Measurements from ENCODE around the gene OR5A1. TPM values are rescaled to one million over a fixed set of nuclear protein-coding genes. Genes with fewer than 3 reads are reported as not detected.
"Not testable (repeated sequence)": the region's sequence is repeated elsewhere in the genome, so short reads cannot be mapped to it uniquely, and the experiment has no call there.

OR5A1 gene
- total and polyA plus RNA-seq, 9 donors = 0.01 to 0.04 TPM; not detected in 7

- 68% methylated on average over 2 of the region's 2 CpGs for WGBS (ENCODE audit: insufficient coverage)
- Histone ChIP-seq H3K27ac (ENCODE audit: low read length) (no peak overlapping the region), H3K4me3 (ENCODE audit: low read length) (no peak overlapping the region), H3K4me1 (ENCODE audit: control insufficient read depth, insufficient read depth, low read length) (no peaks in the 10 kb centered on the region), H3K36me3 (ENCODE audit: control insufficient read depth, insufficient read depth, low read length) (no peaks in the 10 kb centered on the region), H3K9me3 (replicated peaks; ENCODE audit: control insufficient read depth, low read depth, low read length) (no peaks in the 10 kb centered on the region), H3K27me3 (ENCODE audit: control insufficient read depth, insufficient read depth, low read length) (no peaks in the 10 kb centered on the region)
- no peak for DNase-seq
These were observed 12.4 kb upstream of the OR5A1 start for GRCh38 chr11:59423835-59424234.

- Histone ChIP-seq H3K27ac (ENCODE audit: low read length) (no peak overlapping the region), H3K9me3 (replicated peaks; ENCODE audit: control insufficient read depth, low read depth, low read length) (no peaks in the 10 kb centered on the region), H3K36me3 (ENCODE audit: control insufficient read depth, insufficient read depth, low read length) (no peaks in the 10 kb centered on the region), H3K4me1 (ENCODE audit: control insufficient read depth, insufficient read depth, low read length) (no peaks in the 10 kb centered on the region), H3K27me3 (ENCODE audit: control insufficient read depth, insufficient read depth, low read length) (no peaks in the 10 kb centered on the region), H3K4me3 (ENCODE audit: low read length) (no peak overlapping the region)
- 82% methylated on average over 3 of the region's 4 CpGs for WGBS (ENCODE audit: insufficient coverage)
- no peak for DNase-seq
These were observed 11.1 kb upstream of the OR5A1 start for GRCh38 chr11:59425131-59425530.

DNA sequence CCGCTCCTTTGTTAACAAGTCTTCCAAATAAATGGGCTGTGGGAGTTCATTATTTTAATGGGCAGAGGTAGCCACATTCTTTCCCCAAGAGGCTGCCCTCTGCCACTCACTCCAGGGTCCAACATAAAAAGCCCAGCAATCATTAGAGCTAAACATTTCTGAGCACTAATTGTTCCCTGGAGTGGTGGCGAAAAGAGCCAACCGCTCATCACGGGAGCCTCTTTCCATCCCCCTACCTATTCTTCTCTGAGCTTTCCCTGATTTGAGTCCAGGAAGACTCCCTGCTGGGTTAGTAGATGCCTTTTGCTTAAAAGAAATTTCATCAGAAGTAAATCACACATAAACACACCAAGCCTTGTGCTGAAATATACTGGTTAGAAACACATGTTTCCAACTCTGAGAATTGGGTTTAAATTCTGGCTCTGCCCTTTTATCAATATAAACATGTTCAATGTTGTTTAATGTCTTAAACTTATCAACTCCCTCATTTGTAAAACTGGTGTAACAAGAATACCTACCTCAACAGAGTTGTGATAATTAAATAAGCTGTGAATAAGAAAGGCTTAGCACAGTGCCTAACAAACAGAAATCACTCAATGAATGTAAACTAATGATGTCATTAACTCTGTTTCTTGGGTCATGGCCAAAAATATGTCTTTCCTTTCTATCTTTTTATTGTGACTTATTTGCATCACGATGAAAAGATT lies 9.8 kb upstream of the OR5A1 start, which contains the start of gene OR5A2:
Gene OR5A2 (minus strand): TSS at position 53 of the 707 bp plus-strand sequence. CDS start 3,460 bp downstream, outside the sequence.
- DNase-seq = no peak

GRCh38 chr11:59427068-59427382 lies 9.2 kb upstream of the OR5A1 start:
- Histone ChIP-seq H3K4me1 (ENCODE audit: control insufficient read depth, insufficient read depth, low read length) (no peaks in the 10 kb centered on the region), H3K9me3 (replicated peaks; ENCODE audit: control insufficient read depth, low read depth, low read length) (no peaks in the 10 kb centered on the region), H3K27ac (ENCODE audit: low read length) (no peak overlapping the region), H3K4me3 (ENCODE audit: low read length) (no peak overlapping the region), H3K27me3 (ENCODE audit: control insufficient read depth, insufficient read depth, low read length) (no peaks in the 10 kb centered on the region), H3K36me3 (ENCODE audit: control insufficient read depth, insufficient read depth, low read length) (no peaks in the 10 kb centered on the region)
- no peak for DNase-seq

More for the DNA sequence above, 9.8 kb upstream of the OR5A1 start, which contains the start of gene OR5A2:
- Histone ChIP-seq H3K4me1 (ENCODE audit: control insufficient read depth, insufficient read depth, low read length) (no peaks in the 10 kb centered on the region), H3K27ac (ENCODE audit: low read length) (no peak within 1 kb of the TSS), H3K36me3 (ENCODE audit: control insufficient read depth, insufficient read depth, low read length) (no peaks in the 10 kb centered on the region), H3K4me3 (ENCODE audit: low read length) (no peak within 1 kb of the TSS), H3K9me3 (replicated peaks; ENCODE audit: control insufficient read depth, low read depth, low read length) (no peaks in the 10 kb centered on the region), H3K27me3 (ENCODE audit: control insufficient read depth, insufficient read depth, low read length) (no peaks in the 10 kb centered on the region)
- WGBS (ENCODE audit: insufficient coverage) = 61% methylated on average over 2 of the region's 5 CpGs

GRCh38 chr11:59429924-59430516 lies 6.2 kb upstream of the OR5A1 start:
- no peak overlapping the region for H3K27ac ChIP-seq (ENCODE audit: low read length)
- DNase-seq = peak; percentile 39
- H3K4me3 ChIP-seq (ENCODE audit: low read length) = no peak overlapping the region
- WGBS (ENCODE audit: insufficient coverage) = no CpG with 5 or more reads among the region's 4 CpGs
- H3K27me3 ChIP-seq (ENCODE audit: control insufficient read depth, insufficient read depth, low read length) = no peaks in the 10 kb centered on the region
- no peaks in the 10 kb centered on the region for H3K9me3 ChIP-seq (replicated peaks; ENCODE audit: control insufficient read depth, low read depth, low read length)
- no peaks in the 10 kb centered on the region for H3K4me1 ChIP-seq (ENCODE audit: control insufficient read depth, insufficient read depth, low read length)
- no peaks in the 10 kb centered on the region for H3K36me3 ChIP-seq (ENCODE audit: control insufficient read depth, insufficient read depth, low read length)

- no peaks in the 10 kb centered on the region for H3K36me3 ChIP-seq (ENCODE audit: control insufficient read depth, insufficient read depth, low read length)
- no peak overlapping the region for H3K27ac ChIP-seq (ENCODE audit: low read length)
- no peaks in the 10 kb centered on the region for H3K9me3 ChIP-seq (replicated peaks; ENCODE audit: control insufficient read depth, low read depth, low read length)
- DNase-seq = no peak
- H3K27me3 ChIP-seq (ENCODE audit: control insufficient read depth, insufficient read depth, low read length) = no peaks in the 10 kb centered on the region
- H3K4me1 ChIP-seq (ENCODE audit: control insufficient read depth, insufficient read depth, low read length) = no peaks in the 10 kb centered on the region
- 80% methylated on average over 1 of the region's 7 CpGs for WGBS (ENCODE audit: insufficient coverage)
- H3K4me3 ChIP-seq (ENCODE audit: low read length) = no peak overlapping the region
These were observed 1.5 kb downstream of the OR5A1 start for GRCh38 chr11:59437770-59438169.

- H3K4me1 ChIP-seq (ENCODE audit: control insufficient read depth, insufficient read depth, low read length); H3K36me3 ChIP-seq (ENCODE audit: control insufficient read depth, insufficient read depth, low read length); H3K27ac ChIP-seq (ENCODE audit: low read length); H3K27me3 ChIP-seq (ENCODE audit: control insufficient read depth, insufficient read depth, low read length); H3K4me3 ChIP-seq (ENCODE audit: low read length); DNase-seq; H3K9me3 ChIP-seq (replicated peaks; ENCODE audit: control insufficient read depth, low read depth, low read length): not testable (repeated sequence)
- no CpG with 5 or more reads among the region's 1 CpG for WGBS (ENCODE audit: insufficient coverage)
These were observed 9.4 kb downstream of the OR5A1 start for GRCh38 chr11:59445624-59446023.

GRCh38 chr11:59448484-59448883 lies 12.2 kb downstream of the OR5A1 start:
- H3K27ac ChIP-seq (ENCODE audit: low read length) = no peak overlapping the region
- no peaks in the 10 kb centered on the region for H3K9me3 ChIP-seq (replicated peaks; ENCODE audit: control insufficient read depth, low read depth, low read length)
- no peaks in the 10 kb centered on the region for H3K27me3 ChIP-seq (ENCODE audit: control insufficient read depth, insufficient read depth, low read length)
- DNase-seq = no peak
- H3K4me3 ChIP-seq (ENCODE audit: low read length) = no peak overlapping the region
- H3K36me3 ChIP-seq (ENCODE audit: control insufficient read depth, insufficient read depth, low read length) = no peaks in the 10 kb centered on the region
- WGBS (ENCODE audit: insufficient coverage) = no CpG with 5 or more reads among the region's 2 CpGs
- H3K4me1 ChIP-seq (ENCODE audit: control insufficient read depth, insufficient read depth, low read length) = no peaks in the 10 kb centered on the region

DNA sequence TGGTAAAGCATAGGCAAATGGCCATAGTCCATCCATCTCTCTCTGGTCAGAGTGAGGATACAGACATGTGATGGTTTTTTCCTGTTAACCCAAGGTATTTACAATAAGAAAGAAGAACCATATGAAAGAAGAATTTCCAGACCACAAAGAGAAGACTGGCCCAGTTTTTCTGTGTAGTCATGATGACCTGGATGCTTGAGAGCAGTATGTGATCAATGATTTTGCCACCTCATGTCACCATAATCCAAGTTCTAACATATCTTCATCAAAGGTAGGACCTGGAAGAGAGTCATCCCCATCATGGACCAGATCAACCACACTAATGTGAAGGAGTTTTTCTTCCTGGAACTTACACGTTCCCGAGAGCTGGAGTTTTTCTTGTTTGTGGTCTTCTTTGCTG lies 20.4 kb downstream of the OR5A1 start, which contains the start of gene OR4D6:
Gene OR4D6 (plus strand): TSS at position 301 of the 400 bp plus-strand sequence. CDS start 0 bp downstream, at position 301.
- Histone ChIP-seq H3K27me3 (ENCODE audit: control insufficient read depth, insufficient read depth, low read length) (no peaks in the 10 kb centered on the region), H3K36me3 (ENCODE audit: control insufficient read depth, insufficient read depth, low read length) (no peaks in the 10 kb centered on the region), H3K9me3 (replicated peaks; ENCODE audit: control insufficient read depth, low read depth, low read length) (no peaks in the 10 kb centered on the region), H3K4me3 (ENCODE audit: low read length) (no peak within 1 kb of the TSS), H3K4me1 (ENCODE audit: control insufficient read depth, insufficient read depth, low read length) (no peaks in the 10 kb centered on the region), H3K27ac (ENCODE audit: low read length) (no peak within 1 kb of the TSS)
- no peak for DNase-seq
- WGBS (ENCODE audit: insufficient coverage) = no CpG with 5 or more reads among the region's 2 CpGs

- DNase-seq = peak; percentile 64
- H3K27ac ChIP-seq (ENCODE audit: low read length) = no peak overlapping the region
- no peaks in the 10 kb centered on the region for H3K9me3 ChIP-seq (replicated peaks; ENCODE audit: control insufficient read depth, low read depth, low read length)
- H3K4me3 ChIP-seq (ENCODE audit: low read length) = no peak overlapping the region
- no peaks in the 10 kb centered on the region for H3K4me1 ChIP-seq (ENCODE audit: control insufficient read depth, insufficient read depth, low read length)
- no CpG with 5 or more reads among the region's 3 CpGs for WGBS (ENCODE audit: insufficient coverage)
- H3K27me3 ChIP-seq (ENCODE audit: control insufficient read depth, insufficient read depth, low read length) = no peaks in the 10 kb centered on the region
- H3K36me3 ChIP-seq (ENCODE audit: control insufficient read depth, insufficient read depth, low read length) = no peaks in the 10 kb centered on the region
These were observed 23.6 kb downstream of the OR5A1 start for GRCh38 chr11:59459916-59460315.

All from muscle of leg (tissue), 11 donors.